CD4-positive, alpha-beta T cell treated with Interleukin-2 at 100 ng/mL for 4 hours (primary cell): ENCODE results near the gene B3GNT2.
A peak's percentile ranks its signal among the peaks of the same experiment; 100 is the strongest.
"Not testable (repeated sequence)": the region's sequence is repeated elsewhere in the genome, so short reads cannot be mapped to it uniquely, and the experiment has no call there.

Experiments
- DNase-seq: peaks from one replicate; pipeline ENCODE4 v3.0.0-alpha.2; 2020; ENCODE audit warnings: low spot score

The B3GNT2 gene

GRCh38 chr2:62185475-62186155, 10.3 kb upstream of the B3GNT2 start:
- DNase-seq = no peak

GRCh38 chr2:62186156-62186905, 9.6 kb upstream of the B3GNT2 start:
- DNase-seq = no peak

GRCh38 chr2:62187246-62187645, 8.7 kb upstream of the B3GNT2 start:
- no peak for DNase-seq

- no peak for DNase-seq
Measured at GRCh38 chr2:62188416-62188815, 7.5 kb upstream of the B3GNT2 start.

- no peak for DNase-seq
Measured at GRCh38 chr2:62189196-62189595, 6.7 kb upstream of the B3GNT2 start.

GRCh38 chr2:62192811-62193210, 3.1 kb upstream of the B3GNT2 start:
- DNase-seq = no peak

GRCh38 chr2:62194558-62195420, 1.1 kb upstream of the B3GNT2 start:
- DNase-seq = no peak

- DNase-seq = peak; percentile 43
Measured at GRCh38 chr2:62196278-62196901, 475 bp downstream of the B3GNT2 start.

GRCh38 chr2:62197011-62197924, 1.4 kb downstream of the B3GNT2 start:
- peak; percentile 51 for DNase-seq

GRCh38 chr2:62197925-62198633, 2.2 kb downstream of the B3GNT2 start:
- no peak for DNase-seq

GRCh38 chr2:62198854-62199253, 2.9 kb downstream of the B3GNT2 start:
- DNase-seq = not testable (repeated sequence)

GRCh38 chr2:62199392-62200125, 3.6 kb downstream of the B3GNT2 start:
- DNase-seq = no peak

GRCh38 chr2:62200291-62200841, 4.5 kb downstream of the B3GNT2 start:
- DNase-seq = peak; percentile 56

- no peak for DNase-seq
Measured at GRCh38 chr2:62200868-62201267, 5.0 kb downstream of the B3GNT2 start.

- DNase-seq = no peak
Measured at GRCh38 chr2:62201307-62201706, 5.4 kb downstream of the B3GNT2 start.

- no peak for DNase-seq
Measured at GRCh38 chr2:62202019-62202722, 6.3 kb downstream of the B3GNT2 start.

- DNase-seq = no peak
Measured at GRCh38 chr2:62202729-62203128, 6.8 kb downstream of the B3GNT2 start.

GRCh38 chr2:62203459-62203858, 7.5 kb downstream of the B3GNT2 start:
- no peak for DNase-seq

GRCh38 chr2:62204998-62205496, 9.1 kb downstream of the B3GNT2 start:
- no peak for DNase-seq
